Measurements from ENCODE around the gene IFI16. TPM values are rescaled to one million over a fixed set of nuclear protein-coding genes. Genes with fewer than 3 reads are reported as not detected.

Gene IFI16
- total and polyA plus RNA-seq, 10 of the 15 experiments (the other 5 are each of a cell fraction or from before 2014, with no cell fraction given): 120 to 375 (median 188) TPM

DNA sequence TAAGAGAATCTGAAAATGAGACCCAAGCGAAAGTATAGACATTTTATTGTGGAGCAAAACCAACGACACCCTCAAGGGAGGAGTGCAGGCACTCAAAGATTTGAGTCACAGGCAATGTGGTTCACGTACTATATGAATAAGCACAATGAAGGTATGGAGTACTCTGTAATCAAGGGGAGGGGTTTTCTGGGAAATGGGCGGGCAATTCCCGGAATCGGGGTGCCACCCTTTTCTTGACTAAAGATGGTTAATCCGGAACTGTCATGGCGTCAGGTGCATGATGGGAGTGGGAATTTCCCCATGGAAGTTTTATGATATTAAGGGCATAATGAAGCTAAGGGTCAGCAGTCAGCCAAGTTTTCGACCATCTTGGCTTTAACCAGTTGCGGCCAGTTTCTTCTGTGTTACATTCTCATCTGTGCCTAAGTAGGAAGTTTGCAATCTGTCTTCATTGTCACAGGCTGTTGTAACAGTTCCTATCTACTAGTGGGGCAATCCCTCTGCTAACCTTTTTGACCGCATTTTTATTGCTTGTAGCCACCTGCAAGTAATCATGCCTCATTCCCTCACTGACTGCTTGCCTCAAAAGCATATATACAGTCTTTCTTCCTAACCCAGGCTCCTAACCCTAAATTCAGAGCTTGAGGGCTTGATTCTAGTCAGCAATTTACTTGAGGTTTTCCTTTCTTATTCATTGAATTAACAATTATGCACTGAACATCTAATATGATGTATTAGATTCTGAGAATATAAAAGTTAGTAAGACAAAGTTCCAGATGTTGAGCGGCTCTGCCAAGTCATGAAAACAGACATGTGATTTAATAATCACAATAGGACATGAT lies 67.6 kb downstream of the IFI16 start (continued):
- TF ChIP-seq ATF2 (IDR thresholded peaks at IDR 0.05; ENCODE audit: low read length) (peak; percentile 78), SREBF1 (IDR thresholded peaks at IDR 0.05; ENCODE audit: low read length) (no peak), RELA (IDR thresholded peaks at IDR 0.05; ENCODE audit: borderline replicate concordance, partially characterized antibody) (peak; percentile 99), SREBF2 (IDR thresholded peaks at IDR 0.05; ENCODE audit: low read length) (no peak), RELB (IDR thresholded peaks at IDR 0.05; ENCODE audit: low read depth) (peak; percentile 93), TAF1 (IDR thresholded peaks at IDR 0.05; ENCODE audit: borderline replicate concordance, low read depth, low read length) (peak; percentile 47; the same call in 1 of the 2 replicates), SKIL (IDR thresholded peaks at IDR 0.05; ENCODE audit: low read depth, poor library complexity, severe bottlenecking) (peak; percentile 49), NFIC (IDR thresholded peaks at IDR 0.05; ENCODE audit: low read depth, low read length) (peak; percentile 80), HCFC1 (IDR thresholded peaks at IDR 0.05; ENCODE audit: low read length) (peak; percentile 45), HDAC6 (IDR thresholded peaks at IDR 0.05; ENCODE audit: unreplicated experiment) (no peak), SRF (IDR thresholded peaks at IDR 0.05; ENCODE audit: low read depth in 2 of 2, low read length in 2 of 2) (peak; percentile 95 to 99), ZNF24 (IDR thresholded peaks at IDR 0.05) (0 out of 2 replicates have a peak, but pooled peaks have one; percentile 1), STAT1 (conservative IDR thresholded peaks at IDR 0.05) (peak; percentile 100), YBX1 (IDR thresholded peaks at IDR 0.05) (no peak), ZNF207 (IDR thresholded peaks at IDR 0.05; ENCODE audit: borderline replicate concordance) (peak; percentile 55; the same call in 1 of the 2 replicates), ATF7 (IDR thresholded peaks at IDR 0.05; ENCODE audit: low read depth) (peak; percentile 76), TARDBP (IDR thresholded peaks at IDR 0.05; ENCODE audit: borderline replicate concordance) (no peak)
- TF ChIP-seq, protein P1, sequence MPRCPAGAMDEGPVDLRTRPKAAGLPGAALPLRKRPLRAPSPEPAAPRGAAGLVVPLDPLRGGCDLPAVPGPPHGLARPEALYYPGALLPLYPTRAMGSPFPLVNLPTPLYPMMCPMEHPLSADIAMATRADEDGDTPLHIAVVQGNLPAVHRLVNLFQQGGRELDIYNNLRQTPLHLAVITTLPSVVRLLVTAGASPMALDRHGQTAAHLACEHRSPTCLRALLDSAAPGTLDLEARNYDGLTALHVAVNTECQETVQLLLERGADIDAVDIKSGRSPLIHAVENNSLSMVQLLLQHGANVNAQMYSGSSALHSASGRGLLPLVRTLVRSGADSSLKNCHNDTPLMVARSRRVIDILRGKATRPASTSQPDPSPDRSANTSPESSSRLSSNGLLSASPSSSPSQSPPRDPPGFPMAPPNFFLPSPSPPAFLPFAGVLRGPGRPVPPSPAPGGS (IDR thresholded peaks at IDR 0.05; ENCODE audit: borderline replicate concordance, insufficient read depth, low read depth, low read length, poor library complexity, severe bottlenecking): peak; percentile 58
- TF ChIP-seq, protein P2, sequence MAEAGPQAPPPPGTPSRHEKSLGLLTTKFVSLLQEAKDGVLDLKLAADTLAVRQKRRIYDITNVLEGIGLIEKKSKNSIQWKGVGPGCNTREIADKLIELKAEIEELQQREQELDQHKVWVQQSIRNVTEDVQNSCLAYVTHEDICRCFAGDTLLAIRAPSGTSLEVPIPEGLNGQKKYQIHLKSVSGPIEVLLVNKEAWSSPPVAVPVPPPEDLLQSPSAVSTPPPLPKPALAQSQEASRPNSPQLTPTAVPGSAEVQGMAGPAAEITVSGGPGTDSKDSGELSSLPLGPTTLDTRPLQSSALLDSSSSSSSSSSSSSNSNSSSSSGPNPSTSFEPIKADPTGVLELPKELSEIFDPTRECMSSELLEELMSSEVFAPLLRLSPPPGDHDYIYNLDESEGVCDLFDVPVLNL (IDR thresholded peaks at IDR 0.05; ENCODE audit: low read depth, low read length): no peak
